IgD-negative memory B cell (primary cell): ENCODE measurements around the gene PARP6. TPM values are rescaled to one million over a fixed set of nuclear protein-coding genes. Genes with fewer than 3 reads are reported as not detected.

Source experiments
- polyA plus RNA-seq: library from polyadenylated mRNA; unstranded; fragments of 300-500 nt; fragmentation: Illumina TruSeq; gene quantifications from one replicate; pipeline ENCODE4 v1.2.3, GENCODE V29; 2021

The PARP6 gene
- polyA plus RNA-seq, 1 donor from 2014 or later: 34.4 TPM

Other genes starting within 250 kb of the PARP6 start
- gene MYO9A, start 154.4 kb downstream of the PARP6 start, polyA plus RNA-seq: 23.1 TPM
- 0.59 TPM for gene SENP8, start 154.2 kb downstream of the PARP6 start, polyA plus RNA-seq
- gene GRAMD2A, start 74.8 kb downstream of the PARP6 start, polyA plus RNA-seq: not detected
- 360 TPM for gene PKM, start 41.4 kb downstream of the PARP6 start, polyA plus RNA-seq
- gene CELF6, start 47.6 kb upstream of the PARP6 start, polyA plus RNA-seq: 0.19 TPM
- gene HEXA, start 103.5 kb upstream of the PARP6 start, polyA plus RNA-seq: 102 TPM
- not detected for gene TMEM202, start 125.8 kb upstream of the PARP6 start, polyA plus RNA-seq
- 24.4 TPM for gene ARIH1, start 201.8 kb upstream of the PARP6 start, polyA plus RNA-seq